MCF 10A (cell line): ENCODE results near the gene PTPRN. TPM values are rescaled to one million over a fixed set of nuclear protein-coding genes. Genes with fewer than 3 reads are reported as not detected.

ENCODE experiments used
- BruUV-seq: library from RNA; stranded (reverse); fragments of 400-500 nt; replicated peaks from 2 replicates; lab custom pipeline; 2021; lab: Mats Ljungman, UMichigan
- CTCF ChIA-PET: fragments of 300-600 bp; sonication (Branson Sonifier 250); formaldehyde crosslinking; extraction: SDS; loops from one replicate; lab custom pipeline; 2021; ENCODE audit warnings: antibody characterized with exemption, inconsistent platforms; lab: Yijun Ruan, JAX
- POLR2A ChIA-PET: fragments of 300-600, 350-650 bp; sonication (Branson Sonifier 250); formaldehyde crosslinking; extraction: SDS; loops from one replicate; lab custom pipeline; 2020; ENCODE audit warnings: antibody characterized with exemption, inconsistent platforms; lab: Yijun Ruan, JAX
- DNase-seq: peaks from one replicate; pipeline ENCODE4 v3.0.0-alpha.2; 2018; ENCODE audit not compliant: unreplicated experiment
- H3K27ac Mint-ChIP-seq: one replicate; pipeline ENCODE4 v1.8.0; 2022; ENCODE audit warnings: mild to moderate bottlenecking, low read depth, mixed read lengths; ENCODE audit not compliant: unreplicated experiment
- H3K27me3 Mint-ChIP-seq: one replicate; pipeline ENCODE4 v1.8.0; 2022; ENCODE audit warnings: mixed read lengths; ENCODE audit not compliant: insufficient read depth, unreplicated experiment
- H3K36me3 Mint-ChIP-seq: one replicate; pipeline ENCODE4 v1.8.0; 2022; ENCODE audit warnings: mild to moderate bottlenecking, moderate library complexity, mixed read lengths; ENCODE audit not compliant: insufficient read depth, unreplicated experiment
- H3K4me1 Mint-ChIP-seq: one replicate; pipeline ENCODE4 v1.8.0; 2022; ENCODE audit warnings: mixed read lengths; ENCODE audit not compliant: insufficient read depth, unreplicated experiment
- H3K4me3 Mint-ChIP-seq: one replicate; pipeline ENCODE4 v1.8.0; 2022; ENCODE audit warnings: mild to moderate bottlenecking, moderate library complexity, mixed read lengths; ENCODE audit not compliant: unreplicated experiment
- H3K9me3 Mint-ChIP-seq: one replicate; pipeline ENCODE4 v1.8.0; 2022; ENCODE audit warnings: mixed read lengths; ENCODE audit not compliant: unreplicated experiment
- CTCF ChIP-seq: fragments of 200-600 bp; IDR thresholded peaks from one replicate; pipeline ENCODE4 v1.8.0; 2022; ENCODE audit warnings: antibody characterized with exemption, mild to moderate bottlenecking; ENCODE audit not compliant: unreplicated experiment
- intact Hi-C: fragments of 100-400 bp; cut with micrococcal nuclease; formaldehyde crosslinking; loops from 2 replicates; pipeline ENCODE4 v1.14.1; 2022
- total RNA-seq: library from RNA; stranded (reverse); gene quantifications from 2 replicates; pipeline ENCODE4 v1.2.3, GENCODE V29; 2022

The PTPRN gene
- total RNA-seq, 1 experiment from 2014 or later, result not detected

GRCh38 chr2:219282375-219282774 is 26.8 kb downstream of the PTPRN start:
- peaks cover 45% of the 10 kb centered on the region for H3K36me3 Mint-ChIP-seq
- ChIA-PET CTCF (interaction anchor here (0.5 to 18.2 kb wide), 2 partner anchors 14 to 239 kb away, joined by 3 to 445 read pairs; no protein-coding TSS in a partner anchor), POLR2A (interaction anchor here (0.7 to 10.0 kb wide), 5 partner anchors 29 to 261 kb away, joined by 4 to 263 read pairs (median 6); partner anchors contain the start of genes ANKZF1, ATG9A, CNPPD1 and GLB1L)
- TF ChIP-seq CTCF, result no peak
- intact Hi-C loops, result no loop called here
- peaks cover 45% of the 10 kb centered on the region for H3K4me1 Mint-ChIP-seq
- H3K27me3 Mint-ChIP-seq, result no peaks in the 10 kb centered on the region
- no peak overlapping the region for H3K4me3 Mint-ChIP-seq
- no peaks in the 10 kb centered on the region for H3K9me3 Mint-ChIP-seq
- H3K27ac Mint-ChIP-seq, result no peak overlapping the region
- DNase-seq, result no peak
- no TSS peak for BruUV-seq

GRCh38 chr2:219281588-219281987 is 27.6 kb downstream of the PTPRN start:
- H3K4me3 Mint-ChIP-seq, result no peak overlapping the region
- intact Hi-C loops, result no loop called here
- no peak for TF ChIP-seq CTCF
- no TSS peak for BruUV-seq
- no peak overlapping the region for H3K27ac Mint-ChIP-seq
- H3K9me3 Mint-ChIP-seq, result no peaks in the 10 kb centered on the region
- no peak for DNase-seq
- peaks cover 46% of the 10 kb centered on the region for H3K4me1 Mint-ChIP-seq
- H3K27me3 Mint-ChIP-seq, result no peaks in the 10 kb centered on the region
- POLR2A ChIA-PET, result interaction anchor here (0.7 to 10.0 kb wide), 4 partner anchors 10 to 261 kb away, joined by 4 to 263 read pairs (median 87); partner anchors contain the start of genes CNPPD1, TUBA4A and TUBA4B
- peaks cover 42% of the 10 kb centered on the region for H3K36me3 Mint-ChIP-seq
- CTCF ChIA-PET, result interaction anchor here (0.8 to 18.2 kb wide), 2 partner anchors 15 to 30 kb away, joined by 3 to 445 read pairs; no protein-coding TSS in a partner anchor

- H3K36me3 Mint-ChIP-seq, result peaks cover 33% of the 10 kb centered on the region
- peak overlapping the region; percentile 86 for H3K4me3 Mint-ChIP-seq
- TF ChIP-seq CTCF, result no peak
- no peak overlapping the region for H3K27ac Mint-ChIP-seq
- intact Hi-C loops, result no loop called here
- TSS peak; percentile 40 for BruUV-seq
- no peaks in the 10 kb centered on the region for H3K27me3 Mint-ChIP-seq
- ChIA-PET CTCF (interaction anchor here (0.6 to 18.2 kb wide), 2 partner anchors 16 to 62 kb away, joined by 3 to 445 read pairs; partner anchors contain the start of gene ABCB6), POLR2A (interaction anchor here (1.2 to 10.0 kb wide), 5 partner anchors 10 to 62 kb away, joined by 4 to 263 read pairs (median 34); partner anchors contain the start of genes ABCB6, ANKZF1, ATG9A and GLB1L)
- peaks cover 37% of the 10 kb centered on the region for H3K4me1 Mint-ChIP-seq
- H3K9me3 Mint-ChIP-seq, result no peaks in the 10 kb centered on the region
- DNase-seq, result no peak
Measured at GRCh38 chr2:219280651-219281050, 28.6 kb downstream of the PTPRN start.

GRCh38 chr2:219279916-219280516 is 29.2 kb downstream of the PTPRN start:
- ChIA-PET CTCF (interaction anchor here (0.6 to 18.2 kb wide), 3 partner anchors 17 to 282 kb away, joined by 3 to 445 read pairs (median 3); partner anchors contain the start of gene ABCB6), POLR2A (interaction anchor here (0.6 to 10.0 kb wide), 10 partner anchors 11 to 108 kb away, joined by 3 to 263 read pairs (median 8); partner anchors contain the start of genes ABCB6, ANKZF1, ATG9A and DNPEP)
- no peak for TF ChIP-seq CTCF
- intact Hi-C loops, result loop anchor here (1.0 to 5.0 kb wide), 6 partner anchors 9 to 103 kb away; partner anchors contain the start of genes ANKZF1, ATG9A, CNPPD1 and RETREG2
- no TSS peak for BruUV-seq
- H3K4me3 Mint-ChIP-seq, result peak overlapping the region; percentile 86
- H3K27ac Mint-ChIP-seq, result peak overlapping the region; percentile 86
- H3K9me3 Mint-ChIP-seq, result no peaks in the 10 kb centered on the region
- DNase-seq, result no peak
- no peaks in the 10 kb centered on the region for H3K27me3 Mint-ChIP-seq
- peaks cover 31% of the 10 kb centered on the region for H3K4me1 Mint-ChIP-seq
- H3K36me3 Mint-ChIP-seq, result peaks cover 31% of the 10 kb centered on the region
